ENCODE data around the gene MAP6. TPM values are rescaled to one million over a fixed set of nuclear protein-coding genes. Genes with fewer than 3 reads are reported as not detected.

The MAP6 gene
- total and polyA plus RNA-seq, 2 of the 13 experiments (the other 11 are each of a cell fraction or from before 2014, with no cell fraction given) = 0.04 TPM; not detected in 1

- no peak for TF ChIP-seq NFAT5 (CRISPR knock-in tag; IDR thresholded peaks at IDR 0.05)
- no peak for TF ChIP-seq ZNF678 (CRISPR knock-in tag; IDR thresholded peaks at IDR 0.05)
- TF ChIP-seq ZKSCAN5 (CRISPR knock-in tag; IDR thresholded peaks at IDR 0.05) = peak; percentile 79
- no peak for TF ChIP-seq ZNF446 (CRISPR knock-in tag; IDR thresholded peaks at IDR 0.05)
- no peak for TF ChIP-seq NR3C1 (CRISPR knock-in tag; IDR thresholded peaks at IDR 0.05)
- TF ChIP-seq ZNF256 (CRISPR knock-in tag; conservative IDR thresholded peaks at IDR 0.05) = no peak
- no peak for TF ChIP-seq ZFP36L1 (CRISPR knock-in tag; IDR thresholded peaks at IDR 0.05)
- TF ChIP-seq PLSCR1 (CRISPR knock-in tag; IDR thresholded peaks at IDR 0.05; ENCODE audit: borderline replicate concordance) = no peak
- no peak for TF ChIP-seq ZHX1 (CRISPR knock-in tag; IDR thresholded peaks at IDR 0.05; ENCODE audit: low read depth)
- TF ChIP-seq ZBTB42 (CRISPR knock-in tag; IDR thresholded peaks at IDR 0.05) = no peak
- TF ChIP-seq MTA3 (CRISPR knock-in tag; IDR thresholded peaks at IDR 0.05) = no peak
- no peak for TF ChIP-seq ZNF432 (CRISPR knock-in tag; IDR thresholded peaks at IDR 0.05; ENCODE audit: borderline replicate concordance)
- TF ChIP-seq ZMAT5 (CRISPR knock-in tag; IDR thresholded peaks at IDR 0.05; ENCODE audit: borderline replicate concordance, low read depth) = no peak
- TF ChIP-seq ZNF205 (CRISPR knock-in tag; IDR thresholded peaks at IDR 0.05) = 0 out of 2 replicates have a peak, but pooled peaks have one; percentile 4
- TF ChIP-seq IRX3 (CRISPR knock-in tag; IDR thresholded peaks at IDR 0.05; ENCODE audit: borderline replicate concordance, low read depth) = no peak
- TF ChIP-seq ZNF484 (CRISPR knock-in tag; IDR thresholded peaks at IDR 0.05; ENCODE audit: borderline replicate concordance, low read depth) = no peak
- no peak for TF ChIP-seq RFX1 (IDR thresholded peaks at IDR 0.05)
- no peak for TF ChIP-seq ZNF354B (CRISPR knock-in tag; IDR thresholded peaks at IDR 0.05)
- TF ChIP-seq ZNF124 (CRISPR knock-in tag; IDR thresholded peaks at IDR 0.05) = no peak
- TF ChIP-seq AKAP8 (CRISPR knock-in tag; IDR thresholded peaks at IDR 0.05) = no peak
- no peak for TF ChIP-seq NFYB (CRISPR knock-in tag; IDR thresholded peaks at IDR 0.05)
- TF ChIP-seq ZNF790 (CRISPR knock-in tag; IDR thresholded peaks at IDR 0.05; ENCODE audit: borderline replicate concordance) = no peak
- no peak for TF ChIP-seq HMGA1 (CRISPR knock-in tag; conservative IDR thresholded peaks at IDR 0.05)
- TF ChIP-seq ZNF780A (CRISPR knock-in tag; IDR thresholded peaks at IDR 0.05) = no peak
Measured at GRCh38 chr11:75706260-75706729, 37.5 kb upstream of the MAP6 start (continued).
